ENCODE measurements around the gene IWS1. TPM values are rescaled to one million over a fixed set of nuclear protein-coding genes. Genes with fewer than 3 reads are reported as not detected.

The IWS1 gene
- total RNA-seq, 1 experiment from 2014 or later, result 46.6 TPM

DNA sequence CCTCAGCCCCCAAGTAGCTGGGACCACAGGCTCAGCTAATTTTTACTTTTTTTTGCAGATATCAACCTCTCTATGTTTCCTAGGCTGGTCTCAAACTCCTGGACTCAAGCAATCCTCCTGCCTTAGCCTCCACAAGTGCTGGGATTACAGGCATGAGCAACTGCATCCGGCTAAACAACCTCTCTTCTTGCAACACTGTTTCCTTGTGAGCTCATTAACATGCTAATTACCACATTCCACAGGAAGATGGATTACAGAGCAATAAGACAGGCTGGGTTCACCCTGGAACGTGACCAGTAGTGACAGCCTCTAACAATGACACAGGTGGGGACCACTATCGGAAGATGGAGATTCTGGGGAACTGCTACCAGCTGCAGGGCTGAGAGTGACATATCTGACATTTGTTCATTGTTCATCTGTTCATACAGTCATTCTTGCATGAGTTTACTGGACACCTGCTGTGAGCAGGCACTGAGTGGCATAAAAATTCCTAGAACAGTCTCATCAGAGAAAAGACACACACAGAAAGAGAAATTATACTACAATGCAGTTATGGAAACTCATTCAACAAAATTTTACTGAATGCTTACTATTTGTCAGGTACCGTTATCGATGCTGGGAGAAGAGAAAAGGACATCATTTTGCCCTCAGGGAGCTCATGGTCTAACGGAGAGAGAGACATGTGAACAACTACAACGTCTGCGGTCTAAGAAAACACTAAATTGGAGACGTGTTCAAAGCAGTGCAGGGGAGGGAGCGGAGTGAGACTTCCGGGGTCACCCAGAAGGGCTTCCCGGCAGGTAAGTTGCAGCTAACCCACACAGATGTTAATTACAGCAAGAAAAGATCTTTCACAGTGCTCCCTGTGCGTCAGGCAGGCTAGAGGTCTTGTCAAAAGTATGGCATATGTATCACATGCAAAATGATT lies 70.5 kb downstream of the IWS1 start:
- H2AFZ ChIP-seq (ENCODE audit: low read depth, low read length, poor library complexity, severe bottlenecking), result no peak overlapping the region
- TF ChIP-seq EZH2phosphoT487 (IDR thresholded peaks at IDR 0.05; ENCODE audit: borderline replicate concordance) (no peak), EZH2 (IDR thresholded peaks at IDR 0.05) (no peak), YY1 (IDR thresholded peaks at IDR 0.05; ENCODE audit: extremely low read depth, insufficient replicate concordance, low read depth, low read length) (no peak), ELF1 (IDR thresholded peaks at IDR 0.05; ENCODE audit: borderline replicate concordance, low read depth) (no peak), EGR1 (IDR thresholded peaks at IDR 0.05; ENCODE audit: low read depth) (no peak)
- TF ChIP-seq, protein P1, sequence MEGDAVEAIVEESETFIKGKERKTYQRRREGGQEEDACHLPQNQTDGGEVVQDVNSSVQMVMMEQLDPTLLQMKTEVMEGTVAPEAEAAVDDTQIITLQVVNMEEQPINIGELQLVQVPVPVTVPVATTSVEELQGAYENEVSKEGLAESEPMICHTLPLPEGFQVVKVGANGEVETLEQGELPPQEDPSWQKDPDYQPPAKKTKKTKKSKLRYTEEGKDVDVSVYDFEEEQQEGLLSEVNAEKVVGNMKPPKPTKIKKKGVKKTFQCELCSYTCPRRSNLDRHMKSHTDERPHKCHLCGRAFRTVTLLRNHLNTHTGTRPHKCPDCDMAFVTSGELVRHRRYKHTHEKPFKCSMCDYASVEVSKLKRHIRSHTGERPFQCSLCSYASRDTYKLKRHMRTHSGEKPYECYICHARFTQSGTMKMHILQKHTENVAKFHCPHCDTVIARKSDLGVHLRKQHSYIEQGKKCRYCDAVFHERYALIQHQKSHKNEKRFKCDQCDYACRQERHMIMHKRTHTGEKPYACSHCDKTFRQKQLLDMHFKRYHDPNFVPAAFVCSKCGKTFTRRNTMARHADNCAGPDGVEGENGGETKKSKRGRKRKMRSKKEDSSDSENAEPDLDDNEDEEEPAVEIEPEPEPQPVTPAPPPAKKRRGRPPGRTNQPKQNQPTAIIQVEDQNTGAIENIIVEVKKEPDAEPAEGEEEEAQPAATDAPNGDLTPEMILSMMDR (IDR thresholded peaks at IDR 0.05 in 2 of 3, conservative IDR thresholded peaks at IDR 0.05 in 1 of 3; ENCODE audit: borderline replicate concordance in 1 of 3, insufficient read depth in 1 of 3, low read depth in 2 of 3, low read length in 2 of 3), result no peak
- TF ChIP-seq, protein P2, sequence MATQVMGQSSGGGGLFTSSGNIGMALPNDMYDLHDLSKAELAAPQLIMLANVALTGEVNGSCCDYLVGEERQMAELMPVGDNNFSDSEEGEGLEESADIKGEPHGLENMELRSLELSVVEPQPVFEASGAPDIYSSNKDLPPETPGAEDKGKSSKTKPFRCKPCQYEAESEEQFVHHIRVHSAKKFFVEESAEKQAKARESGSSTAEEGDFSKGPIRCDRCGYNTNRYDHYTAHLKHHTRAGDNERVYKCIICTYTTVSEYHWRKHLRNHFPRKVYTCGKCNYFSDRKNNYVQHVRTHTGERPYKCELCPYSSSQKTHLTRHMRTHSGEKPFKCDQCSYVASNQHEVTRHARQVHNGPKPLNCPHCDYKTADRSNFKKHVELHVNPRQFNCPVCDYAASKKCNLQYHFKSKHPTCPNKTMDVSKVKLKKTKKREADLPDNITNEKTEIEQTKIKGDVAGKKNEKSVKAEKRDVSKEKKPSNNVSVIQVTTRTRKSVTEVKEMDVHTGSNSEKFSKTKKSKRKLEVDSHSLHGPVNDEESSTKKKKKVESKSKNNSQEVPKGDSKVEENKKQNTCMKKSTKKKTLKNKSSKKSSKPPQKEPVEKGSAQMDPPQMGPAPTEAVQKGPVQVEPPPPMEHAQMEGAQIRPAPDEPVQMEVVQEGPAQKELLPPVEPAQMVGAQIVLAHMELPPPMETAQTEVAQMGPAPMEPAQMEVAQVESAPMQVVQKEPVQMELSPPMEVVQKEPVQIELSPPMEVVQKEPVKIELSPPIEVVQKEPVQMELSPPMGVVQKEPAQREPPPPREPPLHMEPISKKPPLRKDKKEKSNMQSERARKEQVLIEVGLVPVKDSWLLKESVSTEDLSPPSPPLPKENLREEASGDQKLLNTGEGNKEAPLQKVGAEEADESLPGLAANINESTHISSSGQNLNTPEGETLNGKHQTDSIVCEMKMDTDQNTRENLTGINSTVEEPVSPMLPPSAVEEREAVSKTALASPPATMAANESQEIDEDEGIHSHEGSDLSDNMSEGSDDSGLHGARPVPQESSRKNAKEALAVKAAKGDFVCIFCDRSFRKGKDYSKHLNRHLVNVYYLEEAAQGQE (IDR thresholded peaks at IDR 0.05; ENCODE audit: low read depth), result no peak
- TF ChIP-seq, protein P3, sequence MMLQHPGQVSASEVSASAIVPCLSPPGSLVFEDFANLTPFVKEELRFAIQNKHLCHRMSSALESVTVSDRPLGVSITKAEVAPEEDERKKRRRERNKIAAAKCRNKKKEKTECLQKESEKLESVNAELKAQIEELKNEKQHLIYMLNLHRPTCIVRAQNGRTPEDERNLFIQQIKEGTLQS (IDR thresholded peaks at IDR 0.05), result no peak
- no peaks in the 10 kb centered on the region for H3K36me3 ChIP-seq (ENCODE audit: control insufficient read depth in 1 of 2, insufficient read depth in 2 of 2, low read length in 2 of 2)
- no peaks in the 10 kb centered on the region for H3K9me2 ChIP-seq (ENCODE audit: insufficient read depth)
- CTCF ChIA-PET, result no interaction called here
- no peak overlapping the region for H3K27ac ChIP-seq (ENCODE audit: low read depth, low read length)
- POLR2A ChIA-PET, result no interaction called here
- RAD21 ChIA-PET (ENCODE audit: low non-redundant PET in 1 of 2, low total read pairs in 2 of 2, uncharacterized antibody in 2 of 2, unreplicated experiment in 2 of 2), result no interaction called here
- no peaks in the 10 kb centered on the region for H3K79me2 ChIP-seq (ENCODE audit: insufficient read depth, low read length)
- no peaks in the 10 kb centered on the region for H4K20me1 ChIP-seq (ENCODE audit: insufficient read depth)
- H3K4me1 ChIP-seq (ENCODE audit: control insufficient read depth in 1 of 2, insufficient read depth in 2 of 2, low read length in 2 of 2), result peaks cover 17 to 25% of the 10 kb centered on the region in 2 experiments
- intact Hi-C loops (cut with micrococcal nuclease), result no loop called here
- no peaks in the 10 kb centered on the region for H3K27me3 ChIP-seq (ENCODE audit: insufficient read depth, low read length)
- H3K9me3 ChIP-seq (ENCODE audit: control insufficient read depth in 1 of 2, insufficient read depth in 1 of 2, low read depth in 1 of 2, low read length in 2 of 2), result no peaks in the 10 kb centered on the region
- no peak for ATAC-seq
- H3K9ac ChIP-seq (ENCODE audit: low read length), result no peak overlapping the region
- no TSS peak for BruUV-seq (replicated peaks)
- peak overlapping the region; percentile 53 for H3K4me2 ChIP-seq (ENCODE audit: low read length)
- DNase-seq (ENCODE audit: low read depth, low spot score), result no peak
- H3K4me3 ChIP-seq (replicated peaks in 1 of 2; ENCODE audit: low read depth in 1 of 2, low read length in 2 of 2), result no peak overlapping the region

Data from HCT116 (cell line).